HG03066 (cell line): ENCODE results near the gene NAT16.
"Not testable (repeated sequence)": the region's sequence is repeated elsewhere in the genome, so short reads cannot be mapped to it uniquely, and the experiment has no call there.

Experiments used
- ATAC-seq: cut with Tn5 transposase; IDR thresholded peaks from one replicate; pipeline ENCODE4 v1.9.1; 2021; ENCODE audit warnings: low read depth; ENCODE audit not compliant: unreplicated experiment

Gene NAT16

DNA sequence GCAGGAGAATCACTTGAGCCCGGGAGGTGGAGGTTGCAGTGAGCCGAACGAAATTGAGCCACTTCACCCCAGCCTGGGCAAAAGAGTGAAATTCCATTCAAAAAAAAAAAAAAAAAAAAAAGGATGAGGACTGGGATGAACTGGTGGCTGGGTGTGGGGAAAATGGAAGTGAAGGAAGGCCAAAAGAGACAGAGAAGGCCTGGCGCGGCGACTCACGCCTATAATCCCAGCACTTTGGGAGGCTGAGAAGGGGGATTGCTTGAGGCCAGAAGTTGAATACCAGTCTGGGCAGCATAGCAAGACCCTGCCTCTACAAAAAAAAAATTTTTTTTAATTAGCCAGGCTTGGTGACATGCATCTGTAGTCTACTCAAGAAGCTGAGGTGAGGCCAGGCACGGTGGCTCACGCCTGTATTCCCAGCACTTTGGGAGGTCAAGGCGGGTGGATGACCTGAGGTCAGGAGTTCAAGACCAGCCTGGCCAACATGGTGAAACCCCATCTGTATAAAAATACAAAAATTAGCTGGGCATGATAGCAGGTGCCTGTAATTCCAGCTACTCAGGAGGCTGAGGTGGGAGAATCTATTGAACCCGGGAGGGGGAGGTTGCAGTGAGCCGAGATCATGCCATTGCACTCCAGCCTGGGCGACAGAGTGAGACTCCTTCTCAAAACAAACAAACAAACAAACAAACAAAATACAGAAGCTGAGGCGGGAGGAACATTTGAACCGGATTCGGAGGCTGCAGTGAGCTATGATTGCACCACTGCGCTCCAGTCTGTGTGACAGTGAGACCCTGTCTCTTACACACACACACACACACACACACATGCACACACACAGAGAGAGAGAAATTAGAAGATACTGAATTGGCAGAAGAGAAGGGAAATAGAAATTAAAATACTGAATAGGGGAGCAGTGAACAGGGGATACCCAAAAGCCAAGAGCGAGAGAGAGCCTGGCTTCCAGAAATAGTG is 47.2 kb downstream of the NAT16 start:
- not testable (repeated sequence) for ATAC-seq

DNA sequence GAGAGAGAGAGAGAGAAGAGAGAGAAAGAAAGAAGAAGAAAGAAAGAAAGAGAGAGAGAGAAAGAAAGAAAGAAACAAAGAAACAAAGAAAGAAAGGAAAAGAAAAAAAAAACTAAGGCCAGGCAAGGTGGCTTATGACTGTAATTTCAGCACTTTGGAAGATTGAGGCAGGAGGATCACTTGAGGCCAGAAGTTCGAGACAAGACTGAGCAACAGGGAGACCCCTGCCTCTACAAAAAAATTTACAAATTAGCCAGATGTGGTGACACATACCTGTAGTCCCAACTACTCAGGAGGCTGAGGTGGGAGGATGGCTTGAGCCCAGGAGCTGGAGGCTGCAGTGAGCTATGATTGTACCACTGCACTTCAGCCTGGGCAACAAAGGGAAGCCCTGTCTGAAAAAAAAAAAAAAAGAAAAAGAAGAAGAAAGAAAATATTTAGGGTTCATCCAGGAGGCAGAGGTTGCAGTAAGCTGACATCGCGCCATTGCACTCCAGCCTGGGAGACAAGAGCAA is 50.4 kb downstream of the NAT16 start:
- no peak for ATAC-seq

DNA sequence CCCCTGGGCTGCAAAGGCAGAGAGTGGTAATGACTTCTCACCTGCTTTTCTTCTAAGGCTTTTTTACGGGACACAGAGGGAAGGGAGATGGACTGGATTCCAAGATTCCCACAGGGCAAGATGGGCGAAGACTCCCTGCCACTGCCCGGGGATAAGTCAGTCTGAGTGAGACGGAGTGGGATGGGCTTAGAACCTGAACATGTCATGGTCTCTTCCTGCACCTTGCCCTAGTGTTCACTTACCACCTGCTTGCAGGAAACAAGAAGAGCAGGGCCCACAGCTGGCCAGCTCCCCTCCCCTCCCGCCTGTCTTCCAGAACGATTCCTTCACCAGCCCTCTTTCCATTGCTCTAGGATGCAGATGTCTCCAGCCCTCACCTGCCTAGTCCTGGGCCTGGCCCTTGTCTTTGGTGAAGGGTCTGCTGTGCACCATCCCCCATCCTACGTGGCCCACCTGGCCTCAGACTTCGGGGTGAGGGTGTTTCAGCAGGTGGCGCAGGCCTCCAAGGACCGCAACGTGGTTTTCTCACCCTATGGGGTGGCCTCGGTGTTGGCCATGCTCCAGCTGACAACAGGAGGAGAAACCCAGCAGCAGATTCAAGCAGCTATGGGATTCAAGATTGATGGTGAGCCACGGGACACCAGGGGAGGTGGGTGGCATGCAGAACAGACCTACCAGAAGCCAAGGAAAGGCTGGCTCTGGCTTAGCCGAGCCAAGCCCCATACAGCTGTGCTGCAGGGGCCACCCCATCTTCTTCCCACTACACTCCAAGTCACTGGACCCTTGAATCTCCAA is 51.9 kb downstream of the NAT16 start:
- ATAC-seq = no peak

DNA sequence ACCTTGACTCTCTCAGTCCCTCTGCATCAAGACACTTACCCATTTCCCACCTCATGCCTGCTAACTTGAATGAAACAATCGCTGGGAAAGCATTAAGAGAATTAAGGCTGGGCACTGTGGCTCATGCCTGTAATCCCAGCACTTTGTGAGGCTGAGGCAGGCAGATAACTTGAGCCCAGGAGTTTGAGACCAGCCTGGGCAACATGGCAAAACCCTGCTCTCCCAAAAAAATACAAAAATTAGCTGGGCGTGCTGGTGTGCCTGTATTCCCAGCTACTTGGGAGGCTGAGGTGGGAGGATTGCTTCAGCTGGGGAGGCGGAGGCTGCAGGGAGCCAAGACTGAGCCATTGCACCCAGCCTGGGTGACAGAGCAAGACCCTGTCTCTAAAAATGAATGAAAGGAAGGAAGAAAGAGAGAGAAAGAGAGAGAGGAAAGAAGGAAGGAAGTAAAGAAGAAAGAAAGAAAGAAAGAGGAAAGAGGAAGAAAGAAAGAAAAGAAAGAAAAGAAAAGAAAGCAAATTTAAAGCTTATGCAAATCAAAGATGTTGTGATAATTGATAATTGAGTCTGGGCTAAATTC is 52.5 kb downstream of the NAT16 start:
- no peak for ATAC-seq

DNA sequence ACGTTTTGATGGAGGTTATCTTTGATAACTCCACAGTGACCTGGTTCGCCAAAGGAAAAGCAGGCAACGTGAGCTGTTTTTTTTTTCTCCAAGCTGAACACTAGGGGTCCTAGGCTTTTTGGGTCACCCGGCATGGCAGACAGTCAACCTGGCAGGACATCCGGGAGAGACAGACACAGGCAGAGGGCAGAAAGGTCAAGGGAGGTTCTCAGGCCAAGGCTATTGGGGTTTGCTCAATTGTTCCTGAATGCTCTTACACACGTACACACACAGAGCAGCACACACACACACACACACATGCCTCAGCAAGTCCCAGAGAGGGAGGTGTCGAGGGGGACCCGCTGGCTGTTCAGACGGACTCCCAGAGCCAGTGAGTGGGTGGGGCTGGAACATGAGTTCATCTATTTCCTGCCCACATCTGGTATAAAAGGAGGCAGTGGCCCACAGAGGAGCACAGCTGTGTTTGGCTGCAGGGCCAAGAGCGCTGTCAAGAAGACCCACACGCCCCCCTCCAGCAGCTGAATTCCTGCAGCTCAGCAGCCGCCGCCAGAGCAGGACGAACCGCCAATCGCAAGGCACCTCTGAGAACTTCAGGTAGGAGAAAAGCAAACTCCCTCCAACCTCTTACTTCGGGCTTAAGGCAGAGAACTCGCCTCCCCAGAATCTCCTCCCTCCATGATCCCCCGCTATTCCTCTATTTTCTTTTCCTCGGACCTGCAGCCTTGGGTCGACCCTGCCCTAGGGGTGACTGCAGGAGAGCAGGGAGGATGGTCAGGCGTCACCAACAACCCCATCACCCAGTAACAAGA is 53.2 kb downstream of the NAT16 start, which contains the start of gene SERPINE1:
Gene SERPINE1, plus strand, starts transcription at position 454 of the 809 bp plus-strand sequence. CDS start 1,290 bp downstream, outside the sequence.
- no peak for ATAC-seq

DNA sequence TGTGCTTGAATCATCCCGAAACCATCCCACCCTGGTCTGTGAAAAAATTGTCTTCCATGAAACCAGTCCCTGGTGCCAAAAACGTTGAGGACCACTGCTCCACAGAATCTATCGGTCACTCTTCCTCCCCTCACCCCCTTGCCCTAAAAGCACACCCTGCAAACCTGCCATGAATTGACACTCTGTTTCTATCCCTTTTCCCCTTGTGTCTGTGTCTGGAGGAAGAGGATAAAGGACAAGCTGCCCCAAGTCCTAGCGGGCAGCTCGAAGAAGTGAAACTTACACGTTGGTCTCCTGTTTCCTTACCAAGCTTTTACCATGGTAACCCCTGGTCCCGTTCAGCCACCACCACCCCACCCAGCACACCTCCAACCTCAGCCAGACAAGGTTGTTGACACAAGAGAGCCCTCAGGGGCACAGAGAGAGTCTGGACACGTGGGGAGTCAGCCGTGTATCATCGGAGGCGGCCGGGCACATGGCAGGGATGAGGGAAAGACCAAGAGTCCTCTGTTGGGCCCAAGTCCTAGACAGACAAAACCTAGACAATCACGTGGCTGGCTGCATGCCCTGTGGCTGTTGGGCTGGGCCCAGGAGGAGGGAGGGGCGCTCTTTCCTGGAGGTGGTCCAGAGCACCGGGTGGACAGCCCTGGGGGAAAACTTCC is 54.0 kb downstream of the NAT16 start:
- no peak for ATAC-seq

DNA sequence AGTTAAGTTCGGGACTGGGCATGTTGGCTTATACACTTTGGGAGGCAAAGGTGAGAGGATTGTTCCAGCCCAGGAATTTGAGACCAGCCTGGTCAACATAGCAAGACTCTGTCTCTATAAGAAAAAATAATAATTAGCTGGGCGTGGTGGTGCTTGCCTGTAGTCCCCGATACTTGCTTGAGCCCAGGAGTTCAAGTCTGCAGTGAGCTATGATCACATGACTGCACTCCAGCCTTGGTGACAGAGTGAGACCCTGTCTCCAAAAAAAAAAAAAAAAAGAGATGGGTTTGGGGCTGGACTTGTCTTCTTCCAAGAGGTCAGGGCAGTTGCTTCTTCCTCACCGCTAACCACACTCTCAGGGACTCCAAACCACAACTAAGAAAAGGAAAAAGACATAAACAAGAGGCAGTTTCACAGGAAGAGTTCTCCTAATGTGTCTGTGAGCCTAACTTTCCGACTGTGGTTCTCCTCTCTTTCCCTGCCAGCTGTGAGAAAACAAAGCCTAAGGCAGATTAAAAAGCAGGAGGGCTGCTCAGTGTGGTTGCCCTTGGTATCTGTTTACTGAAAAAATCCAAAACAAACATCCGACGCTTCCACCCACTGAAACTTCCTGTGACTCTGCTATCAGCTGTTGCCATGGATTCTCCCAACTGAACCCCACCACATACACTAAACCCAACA is 55.6 kb downstream of the NAT16 start:
- no peak for ATAC-seq

DNA sequence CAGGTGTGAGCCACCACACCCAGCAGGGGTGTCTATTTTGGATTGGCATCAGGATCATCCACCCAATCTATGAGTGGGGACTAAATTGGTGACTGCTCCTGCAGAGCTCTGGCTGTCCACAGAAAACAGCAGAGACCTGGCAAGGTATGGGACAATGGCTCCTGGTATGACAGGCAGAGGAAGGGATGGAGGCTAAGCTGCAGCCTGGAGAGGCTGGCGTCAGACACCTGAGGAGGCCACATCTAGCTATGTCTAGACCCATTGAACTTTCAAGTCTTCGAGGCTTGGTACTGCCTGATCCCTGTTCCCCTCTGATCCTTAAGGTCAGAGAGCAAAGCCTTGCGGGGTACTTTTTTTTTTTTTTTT is 56.4 kb downstream of the NAT16 start:
- ATAC-seq = no peak

DNA sequence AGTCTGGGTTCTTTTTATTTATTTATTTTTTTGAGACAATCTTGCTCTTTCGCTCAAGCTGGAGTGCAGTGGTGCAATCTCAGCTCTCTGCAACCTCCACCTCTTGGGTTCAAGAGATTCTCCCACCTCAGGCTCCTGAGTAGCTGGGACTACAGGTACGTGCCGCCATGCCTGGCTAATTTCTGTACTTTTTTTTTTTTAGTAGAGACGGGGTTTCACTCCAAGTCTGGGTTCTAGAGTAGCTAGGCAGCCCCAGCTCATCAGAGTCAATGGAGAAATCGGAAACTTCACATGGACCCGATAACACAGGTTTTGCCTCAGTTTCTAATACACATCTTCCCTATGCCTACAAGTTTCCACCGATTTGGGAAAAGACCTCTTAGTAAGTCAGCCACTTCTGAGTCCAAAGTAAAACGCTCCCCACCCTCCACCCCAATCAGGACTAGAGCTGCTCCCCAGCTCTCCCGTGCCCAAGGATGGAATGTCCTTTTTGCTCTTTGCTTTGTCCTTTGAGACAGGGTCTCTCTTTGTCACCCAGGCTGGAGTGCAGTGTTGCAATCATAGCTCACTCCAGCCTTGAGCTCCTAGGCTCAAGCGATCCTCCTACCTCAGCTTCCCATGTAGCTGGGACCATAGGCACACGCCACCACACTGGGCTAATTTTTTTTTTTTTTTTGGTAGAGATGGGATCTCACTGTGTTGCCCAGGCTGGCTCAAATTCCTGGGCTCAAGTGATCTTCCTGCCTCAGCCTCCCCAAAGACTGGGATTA is 57.0 kb downstream of the NAT16 start:
- ATAC-seq = no peak

DNA sequence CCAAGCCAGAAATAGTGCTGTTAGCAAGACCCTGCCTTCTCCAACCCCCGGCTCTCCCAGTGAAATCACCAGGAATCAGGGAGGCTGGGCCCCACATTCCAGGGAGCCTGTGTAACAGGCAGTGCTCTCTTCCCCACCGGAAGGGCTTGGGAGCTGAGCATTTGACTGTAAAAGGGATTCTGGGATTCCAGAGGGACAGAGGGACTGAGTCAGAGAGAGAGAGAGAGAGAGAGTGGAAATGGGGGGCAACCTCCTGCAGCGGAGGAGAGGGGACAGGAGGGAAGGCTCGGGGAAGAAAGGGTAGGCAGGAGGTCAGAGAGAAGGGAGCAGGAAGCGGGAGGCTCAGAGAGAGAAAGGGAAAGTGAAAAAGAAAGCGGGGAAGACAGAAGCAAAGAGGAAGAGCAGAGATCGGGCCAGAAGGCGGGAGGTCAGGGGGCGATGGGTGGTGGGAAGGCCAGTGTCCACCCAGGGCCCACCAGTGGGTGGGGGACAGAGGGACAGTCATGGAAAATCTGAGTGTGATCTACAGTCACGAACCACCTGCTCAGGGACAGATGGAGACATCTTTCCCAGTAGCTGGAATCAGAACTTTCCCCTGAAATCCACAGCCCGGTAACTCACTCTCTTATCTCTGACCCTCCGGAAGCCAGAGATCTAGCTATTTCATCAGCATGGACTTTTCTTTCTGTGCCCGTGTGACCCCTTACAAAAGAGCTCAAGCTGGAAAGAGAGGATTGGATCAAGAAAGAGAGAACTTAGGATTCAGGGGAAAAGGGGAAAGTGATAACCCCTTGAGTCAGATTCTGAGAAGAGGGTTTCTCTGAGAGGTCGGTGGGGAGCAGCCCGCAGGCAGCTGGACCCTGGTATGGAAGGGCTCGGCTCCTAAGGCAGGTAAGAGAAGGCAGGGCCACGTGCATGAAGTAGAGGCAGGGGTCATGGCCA is 57.8 kb downstream of the NAT16 start:
- no peak for ATAC-seq

DNA sequence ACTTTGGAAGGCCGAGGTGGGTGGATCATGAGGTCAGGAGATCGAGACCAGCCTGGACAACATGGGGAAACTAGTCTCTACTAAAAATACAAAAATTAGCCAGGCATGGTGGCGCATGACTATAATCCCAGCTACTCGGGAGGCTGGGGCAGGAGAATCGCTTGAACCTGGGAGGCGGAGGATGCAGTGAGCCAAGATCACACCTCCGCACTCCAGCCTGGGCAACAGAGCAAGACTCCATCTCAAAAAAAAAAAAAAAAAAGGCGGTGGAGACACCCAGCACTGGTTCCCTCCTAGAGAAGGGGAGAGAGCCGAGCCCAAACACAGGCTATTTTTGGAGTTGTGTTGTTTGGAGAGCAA is 58.5 kb downstream of the NAT16 start:
- ATAC-seq = not testable (repeated sequence)
